ENCODE results near the gene BATF.

The BATF gene

DNA sequence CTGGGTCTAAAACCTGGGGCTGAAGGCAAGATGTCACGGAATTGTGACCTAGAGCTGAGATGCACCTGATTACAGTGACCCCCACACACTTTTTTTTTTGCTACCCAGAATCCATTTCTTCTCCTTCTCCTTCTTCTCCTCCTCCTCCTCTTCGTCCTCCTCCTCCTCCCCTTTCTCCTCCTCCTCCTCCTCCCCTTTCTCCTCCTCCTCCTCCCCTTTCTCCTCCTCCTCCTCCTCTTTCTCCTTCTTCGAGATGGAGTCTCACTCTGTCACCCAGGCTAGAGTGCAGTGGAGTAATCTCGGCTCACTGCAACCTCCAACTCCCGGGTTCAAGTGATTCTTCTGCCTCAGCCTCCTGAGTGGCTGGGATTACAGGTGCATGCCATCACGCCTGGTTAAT lies 36.8 kb downstream of the BATF start:
- no peak for ATAC-seq
- no peak overlapping the region for H3K4me3 Mint-ChIP-seq
- peaks cover 3% of the 10 kb centered on the region for H3K36me3 Mint-ChIP-seq
- no peaks in the 10 kb centered on the region for H3K9me3 Mint-ChIP-seq
- peak overlapping the region; percentile 59 for H3K27ac Mint-ChIP-seq
- no peaks in the 10 kb centered on the region for H3K27me3 Mint-ChIP-seq
- peaks cover 38% of the 10 kb centered on the region for H3K4me1 Mint-ChIP-seq

DNA sequence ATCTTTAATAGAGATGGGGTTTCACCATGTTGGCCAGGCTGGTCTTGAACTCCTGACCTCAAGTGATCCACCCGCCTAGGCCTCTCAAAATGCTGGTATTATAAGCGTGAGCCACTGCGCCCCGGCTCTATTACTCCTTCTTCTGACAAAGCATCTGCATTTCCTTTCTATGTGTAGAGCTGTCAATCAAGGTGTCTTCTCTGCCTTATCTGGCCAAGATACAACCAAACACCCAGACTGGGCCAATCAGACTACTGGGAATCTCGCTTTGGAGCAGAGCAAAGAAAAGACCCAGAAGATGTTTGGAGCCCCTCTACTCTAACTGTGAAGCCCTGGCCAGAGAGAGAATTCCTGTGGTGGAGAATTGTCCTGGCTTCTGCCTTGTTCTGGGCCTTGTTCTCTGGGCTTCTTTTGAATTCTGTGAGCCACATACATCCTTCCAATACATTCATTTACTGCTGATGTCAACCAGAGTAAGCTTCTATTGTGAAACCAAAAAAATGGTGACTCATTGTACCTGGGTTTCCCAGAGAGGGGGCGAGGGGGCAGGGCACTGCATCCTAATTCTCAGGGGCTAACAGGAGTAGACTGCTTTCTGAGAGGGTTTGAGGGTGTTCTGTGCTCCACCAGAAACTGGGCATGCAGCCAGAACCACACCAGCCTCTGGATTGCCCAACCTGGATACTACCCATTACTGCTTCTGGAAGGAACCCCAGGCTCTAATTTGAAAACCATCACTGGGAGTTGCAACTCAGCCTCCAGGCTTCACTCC lies 37.4 kb downstream of the BATF start:
- H3K4me3 Mint-ChIP-seq = no peak overlapping the region
- peak; percentile 60 for ATAC-seq
- H3K27ac Mint-ChIP-seq = peak overlapping the region; percentile 59
- H3K36me3 Mint-ChIP-seq = peaks cover under 1% of the 10 kb centered on the region
- no peaks in the 10 kb centered on the region for H3K27me3 Mint-ChIP-seq
- H3K4me1 Mint-ChIP-seq = peaks cover 38% of the 10 kb centered on the region
- H3K9me3 Mint-ChIP-seq = no peaks in the 10 kb centered on the region

DNA sequence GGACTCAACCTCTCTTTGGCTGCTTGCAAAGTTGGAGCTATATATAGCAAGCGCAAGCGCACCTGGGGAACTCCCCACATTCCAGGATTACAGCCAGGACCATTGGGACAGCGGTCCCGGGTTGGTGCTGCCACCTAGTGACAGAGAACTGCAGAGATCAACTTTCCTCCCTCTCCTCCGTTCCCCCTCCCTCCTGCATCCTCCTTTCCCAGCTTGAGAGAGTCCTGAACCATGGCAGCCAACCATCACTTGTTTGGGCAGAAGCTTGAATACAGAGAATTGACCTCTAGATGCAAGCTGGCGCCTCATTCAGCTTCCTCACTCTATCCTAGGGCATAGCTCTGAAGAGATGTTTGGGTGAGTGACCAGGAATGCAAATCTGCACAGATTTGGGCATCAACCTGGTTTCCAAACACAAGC lies 38.8 kb downstream of the BATF start:
- no peak overlapping the region for H3K4me3 Mint-ChIP-seq
- H3K36me3 Mint-ChIP-seq = peaks cover under 1% of the 10 kb centered on the region
- H3K27me3 Mint-ChIP-seq = no peaks in the 10 kb centered on the region
- H3K4me1 Mint-ChIP-seq = peaks cover 39% of the 10 kb centered on the region
- H3K27ac Mint-ChIP-seq = peak overlapping the region; percentile 59
- no peaks in the 10 kb centered on the region for H3K9me3 Mint-ChIP-seq
- peak; percentile 55 for ATAC-seq

DNA sequence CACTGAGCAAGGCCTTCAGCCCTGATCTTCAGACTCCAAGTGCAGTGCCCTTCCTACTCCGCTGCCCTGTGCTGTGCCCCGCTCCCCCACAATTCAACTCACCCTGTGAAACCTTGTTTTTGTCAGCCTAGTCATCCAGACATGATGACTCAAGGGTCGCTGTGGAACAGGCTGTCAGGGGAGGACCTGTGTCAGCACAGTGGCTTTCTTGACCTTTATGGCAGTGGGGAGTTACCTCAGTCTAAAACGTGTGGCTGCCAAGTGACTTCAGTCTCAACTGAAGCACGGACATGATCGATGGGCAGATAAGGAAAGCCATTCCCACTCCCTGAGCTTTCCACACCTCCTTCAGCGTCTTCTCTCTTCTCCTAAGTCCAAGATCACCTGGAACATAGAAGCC lies 39.8 kb downstream of the BATF start:
- H3K9me3 Mint-ChIP-seq = no peaks in the 10 kb centered on the region
- H3K27ac Mint-ChIP-seq = peak overlapping the region; percentile 71
- H3K4me3 Mint-ChIP-seq = no peak overlapping the region
- peak; percentile 87 for ATAC-seq
- H3K36me3 Mint-ChIP-seq = peaks cover 4% of the 10 kb centered on the region
- peaks cover 46% of the 10 kb centered on the region for H3K4me1 Mint-ChIP-seq
- H3K27me3 Mint-ChIP-seq = no peaks in the 10 kb centered on the region

DNA sequence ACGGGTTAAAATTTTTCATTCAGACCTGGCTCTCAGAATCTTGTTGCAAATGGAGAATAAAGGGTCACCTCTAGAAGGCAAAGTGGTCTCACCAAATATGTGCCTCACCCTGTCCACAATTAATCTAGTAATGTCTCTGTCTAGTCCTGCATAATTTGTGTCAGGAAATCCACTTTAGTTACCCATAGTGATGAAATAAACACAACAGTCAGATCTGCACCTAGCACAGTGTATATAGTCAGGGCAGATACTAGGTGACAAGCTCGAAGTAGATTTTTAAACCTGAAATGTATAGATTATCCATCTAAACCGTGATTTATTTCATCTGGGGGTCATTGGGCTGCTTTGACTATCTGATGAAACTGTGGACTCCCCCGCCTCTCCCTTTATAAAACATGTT lies 40.2 kb downstream of the BATF start:
- Mint-ChIP-seq H3K27ac (peak overlapping the region; percentile 71), H3K27me3 (no peaks in the 10 kb centered on the region), H3K36me3 (peaks cover 4% of the 10 kb centered on the region), H3K4me1 (peaks cover 46% of the 10 kb centered on the region), H3K4me3 (no peak overlapping the region), H3K9me3 (no peaks in the 10 kb centered on the region)
- no peak for ATAC-seq

DNA sequence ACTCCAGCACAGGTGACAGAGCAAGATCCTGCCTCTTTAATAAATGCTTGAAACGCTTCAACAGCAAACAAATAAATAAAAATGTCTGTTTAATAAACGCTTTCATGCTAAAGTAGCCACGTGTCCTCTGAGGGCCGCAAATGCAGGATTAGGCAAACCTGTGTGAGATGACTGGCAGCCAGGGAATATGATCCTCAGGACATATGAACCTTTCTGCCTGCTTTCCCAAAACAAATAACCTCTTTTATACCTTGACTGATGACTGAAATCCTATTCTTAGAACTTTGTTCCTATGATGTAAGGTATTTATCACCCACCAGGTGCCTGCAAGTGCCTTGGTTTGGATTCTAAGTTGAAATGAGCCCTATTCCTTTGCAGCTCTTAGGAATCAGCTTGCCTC lies 41.7 kb downstream of the BATF start:
- Mint-ChIP-seq H3K4me3 (no peak overlapping the region), H3K27me3 (no peaks in the 10 kb centered on the region), H3K27ac (no peak overlapping the region), H3K36me3 (peaks cover 4% of the 10 kb centered on the region), H3K9me3 (no peaks in the 10 kb centered on the region), H3K4me1 (peaks cover 45% of the 10 kb centered on the region)
- ATAC-seq = no peak

DNA sequence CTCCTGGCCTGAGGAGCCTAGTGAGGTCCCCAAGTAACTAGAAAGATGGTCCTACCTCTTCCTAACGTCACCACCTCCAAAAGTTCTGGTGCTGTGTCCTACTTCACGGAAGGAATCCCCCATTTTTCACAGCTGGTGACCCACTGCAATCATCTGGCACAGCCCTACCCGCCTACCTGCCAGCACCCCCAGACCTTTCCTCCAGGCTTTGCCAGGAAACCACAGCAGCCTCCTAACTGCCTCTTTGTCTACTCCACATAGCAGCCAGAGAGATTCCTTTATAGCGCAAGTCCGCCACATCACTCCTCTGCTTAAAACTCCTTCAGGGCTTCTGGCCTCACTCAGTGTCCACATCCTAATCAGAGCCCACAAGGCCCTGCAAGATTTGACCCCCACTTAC lies 42.8 kb downstream of the BATF start:
- H3K36me3 Mint-ChIP-seq = peaks cover 8% of the 10 kb centered on the region

DNA sequence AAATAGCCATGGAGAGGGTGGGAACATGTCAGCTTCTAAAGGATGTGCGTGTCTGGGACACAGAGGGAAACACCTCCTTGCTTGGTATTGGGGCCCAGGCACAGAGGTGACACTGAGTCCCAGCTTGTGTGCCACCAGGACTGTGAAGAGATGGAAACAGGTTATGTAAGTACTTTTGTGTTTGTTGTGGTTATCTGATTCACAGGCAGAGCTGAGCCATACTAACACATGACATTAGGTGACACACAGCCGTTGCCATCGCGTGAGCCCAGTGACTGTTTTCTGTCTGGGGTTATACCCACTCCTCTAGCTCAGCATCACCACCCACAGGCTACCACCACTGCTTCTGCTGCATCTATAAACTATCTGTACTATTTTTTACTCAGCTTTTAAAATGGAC lies 44.1 kb downstream of the BATF start:
- no peaks in the 10 kb centered on the region for H3K9me3 Mint-ChIP-seq
- ATAC-seq = peak; percentile 73
- H3K4me1 Mint-ChIP-seq = peaks cover 21% of the 10 kb centered on the region
- H3K27me3 Mint-ChIP-seq = no peaks in the 10 kb centered on the region
- no peak overlapping the region for H3K4me3 Mint-ChIP-seq
- H3K36me3 Mint-ChIP-seq = peaks cover 8% of the 10 kb centered on the region
- peak overlapping the region; percentile 41 for H3K27ac Mint-ChIP-seq

More for the DNA sequence above, 42.8 kb downstream of the BATF start:
- no peak for ATAC-seq
- Mint-ChIP-seq H3K9me3 (no peaks in the 10 kb centered on the region), H3K27ac (no peak overlapping the region), H3K27me3 (no peaks in the 10 kb centered on the region), H3K4me1 (peaks cover 34% of the 10 kb centered on the region), H3K4me3 (no peak overlapping the region)

DNA sequence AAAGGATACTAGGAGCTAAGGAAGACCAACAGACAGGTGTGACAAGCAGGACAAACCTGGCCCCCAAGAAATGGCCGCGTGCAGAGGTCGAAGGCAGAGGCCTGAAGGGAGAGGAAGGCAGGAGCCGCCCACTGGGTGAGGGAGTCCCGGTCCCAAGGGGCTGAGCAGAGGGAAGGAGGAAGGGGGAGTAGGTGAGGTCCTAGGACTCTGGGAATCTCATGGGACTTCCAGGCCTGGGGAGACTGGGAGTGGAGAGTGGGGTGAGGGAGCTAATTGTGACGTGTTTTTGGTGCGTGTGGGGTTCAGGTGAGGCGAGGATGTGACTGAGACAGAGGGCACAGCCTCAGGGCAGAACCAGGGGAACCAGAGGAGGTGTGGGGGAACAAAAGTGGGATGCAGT lies 44.5 kb downstream of the BATF start:
- no peaks in the 10 kb centered on the region for H3K9me3 Mint-ChIP-seq

DNA sequence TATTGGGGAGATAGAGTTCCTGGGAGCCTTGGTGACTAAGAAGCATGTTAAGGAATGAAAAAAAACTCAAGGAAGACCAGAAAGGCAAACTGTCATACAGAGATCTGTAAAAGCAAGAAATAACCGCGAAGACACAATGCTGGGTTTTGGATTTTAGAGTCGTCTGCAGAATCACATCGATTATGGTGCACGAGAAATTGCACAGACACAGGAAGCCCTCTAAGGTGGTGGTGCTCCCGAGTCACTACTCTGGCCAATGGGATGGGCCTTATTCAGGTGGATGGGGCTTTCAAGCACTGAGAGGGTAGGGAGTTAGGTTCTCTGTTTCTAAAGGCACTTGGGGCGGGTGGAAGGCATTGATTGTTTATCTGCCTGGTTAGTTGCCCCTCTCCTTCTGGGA lies 45.9 kb downstream of the BATF start:
- Mint-ChIP-seq H3K27me3 (no peaks in the 10 kb centered on the region), H3K27ac (peak overlapping the region; percentile 42), H3K36me3 (peaks cover 8% of the 10 kb centered on the region), H3K9me3 (no peaks in the 10 kb centered on the region), H3K4me1 (peaks cover 8% of the 10 kb centered on the region), H3K4me3 (no peak overlapping the region)
- ATAC-seq = no peak

More for the DNA sequence above, 44.5 kb downstream of the BATF start:
- ATAC-seq = no peak
- no peak overlapping the region for H3K4me3 Mint-ChIP-seq
- H3K4me1 Mint-ChIP-seq = peaks cover 17% of the 10 kb centered on the region
- H3K27me3 Mint-ChIP-seq = no peaks in the 10 kb centered on the region
- H3K27ac Mint-ChIP-seq = peak overlapping the region; percentile 41
- peaks cover 8% of the 10 kb centered on the region for H3K36me3 Mint-ChIP-seq

DNA sequence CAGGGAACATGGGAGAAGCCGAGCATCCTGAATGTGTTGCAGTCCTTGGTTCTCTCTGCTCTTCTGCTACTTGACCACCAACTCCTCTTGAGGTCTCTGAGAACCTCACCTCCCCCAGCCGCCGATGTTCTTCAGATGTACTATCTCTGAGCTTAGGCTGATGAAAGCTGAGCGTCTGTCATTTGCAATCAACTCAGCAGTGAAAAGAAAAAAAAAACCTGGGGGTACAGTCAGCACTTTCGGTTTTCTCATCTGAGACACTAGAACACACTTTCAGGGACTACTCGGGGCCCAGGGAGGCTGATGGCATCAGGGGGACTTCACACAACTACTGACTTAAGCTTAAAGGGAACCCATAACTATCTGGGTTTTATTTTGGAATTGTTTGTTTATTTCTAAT lies 46.5 kb downstream of the BATF start:
- no peak overlapping the region for H3K27ac Mint-ChIP-seq
- no peak overlapping the region for H3K4me3 Mint-ChIP-seq
- no peaks in the 10 kb centered on the region for H3K9me3 Mint-ChIP-seq
- H3K4me1 Mint-ChIP-seq = peaks cover 8% of the 10 kb centered on the region
- H3K36me3 Mint-ChIP-seq = peaks cover 8% of the 10 kb centered on the region
- H3K27me3 Mint-ChIP-seq = no peaks in the 10 kb centered on the region
- ATAC-seq = no peak

DNA sequence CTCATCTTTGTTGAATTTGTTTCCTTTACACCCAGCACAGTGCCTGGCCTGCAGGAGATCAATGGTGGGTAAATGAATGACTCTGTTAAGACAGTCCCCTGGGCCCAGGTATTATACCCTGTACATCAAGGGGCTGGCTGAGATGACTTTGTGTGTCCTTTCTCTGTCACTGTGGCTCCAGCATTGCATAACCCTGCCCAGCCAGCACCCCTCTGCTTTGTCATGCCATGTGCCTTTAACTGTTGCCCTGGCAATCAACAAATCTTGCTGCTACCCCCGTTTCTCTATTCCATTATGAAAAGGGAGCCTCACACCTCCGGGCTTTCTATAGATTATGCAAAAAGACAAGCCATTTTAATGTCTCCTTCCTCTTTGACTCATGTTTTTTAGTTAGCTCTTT lies 48.5 kb downstream of the BATF start:
- Mint-ChIP-seq H3K9me3 (no peaks in the 10 kb centered on the region), H3K4me1 (peaks cover 8% of the 10 kb centered on the region), H3K36me3 (peaks cover 8% of the 10 kb centered on the region), H3K4me3 (no peak overlapping the region), H3K27ac (no peak overlapping the region), H3K27me3 (no peaks in the 10 kb centered on the region)
- ATAC-seq = no peak

DNA sequence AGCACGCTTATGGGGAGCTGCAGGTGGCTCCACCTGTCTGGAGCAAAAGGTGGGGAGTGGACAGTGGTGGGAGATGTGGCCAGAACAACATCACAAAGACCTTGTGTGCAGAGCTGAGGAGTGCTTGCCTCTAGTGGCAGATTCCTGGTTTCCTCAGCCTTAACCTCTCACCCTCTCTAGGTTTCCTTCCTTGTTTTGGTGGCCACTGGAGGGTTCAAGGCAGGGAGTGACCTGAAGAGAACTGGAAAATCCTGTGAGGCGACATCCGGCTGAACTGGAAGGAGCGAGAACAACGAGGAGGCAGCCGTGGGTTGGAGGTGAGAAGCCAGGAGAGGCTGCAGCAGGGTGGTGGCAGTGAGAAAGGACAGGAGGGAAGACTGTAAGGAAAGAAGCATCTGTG lies 49.8 kb downstream of the BATF start:
- no peaks in the 10 kb centered on the region for H3K9me3 Mint-ChIP-seq
- no peak for ATAC-seq
- no peaks in the 10 kb centered on the region for H3K27me3 Mint-ChIP-seq
- H3K27ac Mint-ChIP-seq = no peak overlapping the region
- H3K4me3 Mint-ChIP-seq = no peak overlapping the region
- H3K4me1 Mint-ChIP-seq = no peaks in the 10 kb centered on the region
- peaks cover 4% of the 10 kb centered on the region for H3K36me3 Mint-ChIP-seq

DNA sequence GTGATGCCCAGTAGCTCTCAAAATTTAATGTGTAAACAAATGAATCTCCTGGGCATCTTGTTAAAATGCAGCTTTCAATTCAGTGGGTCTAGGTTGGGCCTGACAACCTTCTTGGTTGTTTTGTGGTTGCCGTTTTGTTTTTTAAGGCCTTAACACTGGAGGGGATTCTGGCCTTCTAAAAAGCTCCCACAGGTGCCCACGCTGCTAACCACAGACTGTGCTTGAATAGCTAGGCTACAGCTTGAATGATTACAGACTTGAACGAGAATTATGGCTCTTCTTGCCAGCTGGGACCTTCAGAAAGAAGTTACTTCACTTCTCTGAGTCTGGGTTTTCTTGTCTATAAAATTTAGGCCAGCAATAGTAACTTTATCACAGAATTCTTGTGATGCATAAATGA lies 54.8 kb downstream of the BATF start:
- ATAC-seq = peak; percentile 75
- no peaks in the 10 kb centered on the region for H3K36me3 Mint-ChIP-seq
- H3K4me1 Mint-ChIP-seq = peaks cover 24% of the 10 kb centered on the region
- H3K27me3 Mint-ChIP-seq = no peaks in the 10 kb centered on the region
- no peaks in the 10 kb centered on the region for H3K9me3 Mint-ChIP-seq
- peak overlapping the region; percentile 77 for H3K27ac Mint-ChIP-seq
- no peak overlapping the region for H3K4me3 Mint-ChIP-seq

DNA sequence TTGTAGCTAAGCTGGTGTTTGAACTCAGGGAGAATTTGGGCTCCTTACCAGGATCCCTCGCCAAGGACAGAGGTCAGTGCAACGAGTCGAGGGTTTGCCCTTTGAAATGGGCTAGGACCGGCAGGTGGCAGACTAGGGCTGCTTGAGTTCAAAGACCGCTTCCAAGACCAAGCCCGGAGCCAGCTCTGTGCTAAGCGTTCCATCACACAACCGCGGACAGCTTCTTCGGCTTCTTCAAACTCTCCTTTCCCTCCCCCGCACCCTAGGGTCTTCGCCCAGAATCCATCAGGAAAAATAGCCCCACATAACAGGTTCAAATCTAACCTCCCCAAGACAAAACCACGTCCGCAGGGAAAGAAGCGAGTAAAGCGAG lies 55.4 kb downstream of the BATF start:
- H3K27me3 Mint-ChIP-seq = no peaks in the 10 kb centered on the region
- peak overlapping the region; percentile 77 for H3K27ac Mint-ChIP-seq
- H3K4me1 Mint-ChIP-seq = peaks cover 24% of the 10 kb centered on the region
- no peaks in the 10 kb centered on the region for H3K9me3 Mint-ChIP-seq
- ATAC-seq = peak; percentile 91
- no peaks in the 10 kb centered on the region for H3K36me3 Mint-ChIP-seq
- H3K4me3 Mint-ChIP-seq = peak overlapping the region; percentile 92

DNA sequence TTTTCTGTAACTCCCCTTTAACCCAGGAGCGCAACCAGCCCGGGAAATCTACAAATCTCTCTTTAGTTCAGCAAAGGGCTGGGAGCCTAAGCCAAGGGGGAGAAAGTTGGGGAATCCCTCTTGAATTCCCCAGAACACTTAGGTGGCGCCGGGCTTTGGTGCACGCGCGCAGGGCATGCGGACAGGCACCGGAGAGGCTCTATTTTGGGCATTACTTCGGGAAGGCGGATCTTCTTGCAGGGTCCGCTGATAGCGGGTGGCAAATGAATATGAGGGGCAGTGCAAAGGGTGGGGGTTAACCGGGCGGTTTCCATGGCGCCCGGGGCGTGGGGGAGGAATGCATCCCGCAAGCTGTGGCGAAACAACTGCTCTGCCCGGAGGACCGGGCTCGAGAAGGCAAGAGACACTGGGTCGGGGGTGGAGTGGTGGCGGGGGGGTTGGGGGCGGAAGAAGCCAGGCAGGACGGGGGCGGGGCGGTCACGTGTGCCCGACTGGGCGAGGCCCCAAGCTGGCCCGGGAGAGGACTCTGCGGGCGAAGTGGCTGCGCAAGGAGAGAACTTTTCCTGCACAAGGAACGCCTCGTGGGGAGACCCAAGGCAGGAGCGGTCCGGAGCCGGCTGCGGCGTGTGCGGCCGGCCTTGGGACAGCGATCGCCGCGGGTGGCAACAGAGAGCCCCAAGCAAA lies 56.0 kb downstream of the BATF start, which contains the start of gene FLVCR2:
TSS of gene FLVCR2 (plus strand) at position 519 of the 684 bp plus-strand sequence. CDS start 353 bp downstream, outside the sequence.
- Mint-ChIP-seq H3K27me3 (no peaks in the 10 kb centered on the region), H3K9me3 (no peaks in the 10 kb centered on the region), H3K4me1 (peaks cover 24% of the 10 kb centered on the region), H3K27ac (peak within 1 kb of the TSS; percentile 77), H3K36me3 (no peaks in the 10 kb centered on the region), H3K4me3 (peak within 1 kb of the TSS; percentile 92)
- ATAC-seq = peak; percentile 75
